Suprapubic skin (tissue), 4 donors: ENCODE measurements around the gene PNPLA1.

ENCODE experiments used
- POLR2A ChIP-seq, 2 donors: fragments of 450-650 bp; IDR thresholded peaks; one replicate each; pipeline ENCODE4 v1.6.1; 2017; ENCODE audit warnings: antibody characterized with exemption in 2 of 2, mild to moderate bottlenecking in 2 of 2, moderate library complexity in 2 of 2
- POLR2AphosphoS5 ChIP-seq, 3 donors: sonication (generic); formaldehyde crosslinking; IDR thresholded peaks; one replicate each; pipeline ENCODE4 v1.6.1; 2017; ENCODE audit warnings: antibody characterized with exemption in 3 of 3
- TF ChIP-seq, protein P1 (sequence below), 2 donors: fragments of 200-600 bp in 1 of 2; fragments of 450-650 bp in 1 of 2; sonication (generic) in 1 of 2; IDR thresholded peaks; one replicate each; pipeline ENCODE4 v1.5.1; 2016 to 2019; ENCODE audit warnings: antibody characterized with exemption in 2 of 2, mild to moderate bottlenecking in 1 of 2, moderate library complexity in 1 of 2

DNA sequence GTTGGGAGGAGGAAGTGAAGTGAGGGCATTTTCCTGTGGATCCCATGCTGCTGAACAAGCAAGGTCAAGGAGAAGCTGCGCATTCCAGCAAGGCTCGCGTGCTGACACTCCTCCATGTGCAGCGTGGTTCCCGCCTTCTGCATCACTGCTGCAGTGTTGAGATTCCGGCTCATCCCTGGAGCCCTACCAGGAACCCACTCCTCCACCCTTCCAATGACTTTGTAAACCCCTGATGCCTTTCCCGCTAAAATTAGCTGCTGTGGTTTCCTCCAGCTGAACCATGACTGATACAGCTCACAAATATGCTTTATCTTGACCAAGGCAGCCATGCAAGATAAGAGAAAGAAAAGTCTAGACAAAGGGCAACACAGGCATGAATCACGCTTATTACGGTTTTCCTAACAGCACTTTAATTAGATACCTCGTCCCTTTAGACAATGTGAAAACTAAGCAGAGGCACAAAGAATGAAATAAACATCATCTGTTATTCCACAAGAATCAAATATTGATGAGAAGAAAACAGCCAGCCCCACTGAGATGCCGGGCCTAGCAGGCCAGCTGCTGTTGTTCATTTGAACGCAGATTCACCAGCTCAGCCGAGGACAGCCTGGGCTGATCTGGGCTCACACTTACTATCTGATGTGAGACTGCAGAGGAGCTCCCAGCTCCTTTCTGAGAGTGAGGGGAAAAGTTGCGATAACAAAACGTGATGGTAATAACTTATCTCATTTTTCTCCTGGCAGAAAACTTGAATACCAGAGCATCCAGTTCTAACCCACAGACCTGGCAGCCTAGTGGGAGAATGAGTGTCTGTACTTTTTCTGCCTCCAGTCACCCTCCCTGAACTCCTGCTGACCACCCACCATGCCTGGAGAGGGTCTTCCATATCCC lies 81.1 kb downstream of the PNPLA1 start:
- TF ChIP-seq, protein P1, sequence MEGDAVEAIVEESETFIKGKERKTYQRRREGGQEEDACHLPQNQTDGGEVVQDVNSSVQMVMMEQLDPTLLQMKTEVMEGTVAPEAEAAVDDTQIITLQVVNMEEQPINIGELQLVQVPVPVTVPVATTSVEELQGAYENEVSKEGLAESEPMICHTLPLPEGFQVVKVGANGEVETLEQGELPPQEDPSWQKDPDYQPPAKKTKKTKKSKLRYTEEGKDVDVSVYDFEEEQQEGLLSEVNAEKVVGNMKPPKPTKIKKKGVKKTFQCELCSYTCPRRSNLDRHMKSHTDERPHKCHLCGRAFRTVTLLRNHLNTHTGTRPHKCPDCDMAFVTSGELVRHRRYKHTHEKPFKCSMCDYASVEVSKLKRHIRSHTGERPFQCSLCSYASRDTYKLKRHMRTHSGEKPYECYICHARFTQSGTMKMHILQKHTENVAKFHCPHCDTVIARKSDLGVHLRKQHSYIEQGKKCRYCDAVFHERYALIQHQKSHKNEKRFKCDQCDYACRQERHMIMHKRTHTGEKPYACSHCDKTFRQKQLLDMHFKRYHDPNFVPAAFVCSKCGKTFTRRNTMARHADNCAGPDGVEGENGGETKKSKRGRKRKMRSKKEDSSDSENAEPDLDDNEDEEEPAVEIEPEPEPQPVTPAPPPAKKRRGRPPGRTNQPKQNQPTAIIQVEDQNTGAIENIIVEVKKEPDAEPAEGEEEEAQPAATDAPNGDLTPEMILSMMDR (IDR thresholded peaks at IDR 0.05) = no peak
- no peak for TF ChIP-seq POLR2A (IDR thresholded peaks at IDR 0.05)
- TF ChIP-seq POLR2AphosphoS5 (IDR thresholded peaks at IDR 0.05) = no peak
